Panc1 (cell line): ENCODE results near the gene MAP2K5.

ENCODE experiments used
- CTCF ChIP-seq: fragments of 450-650 bp; IDR thresholded peaks from 2 replicates; pipeline ENCODE4 v1.5.1; 2017; ENCODE audit warnings: mild to moderate bottlenecking
- POLR2AphosphoS5 ChIP-seq: IDR thresholded peaks from 2 replicates; pipeline ENCODE4 v1.6.1; 2012; ENCODE audit warnings: mild to moderate bottlenecking, low read depth, low read length, moderate library complexity
- TCF7L2 ChIP-seq: IDR thresholded peaks from 2 replicates; pipeline ENCODE4 v1.6.1; 2011; ENCODE audit warnings: mild to moderate bottlenecking, low read depth, low read length, inconsistent platforms

- no peak for TF ChIP-seq CTCF
- no peak for TF ChIP-seq POLR2AphosphoS5
- TF ChIP-seq TCF7L2: no peak
Observed at GRCh38 chr15:67826717-67827561, 284.4 kb downstream of the MAP2K5 start.
